SJCRH30 (cell line): ENCODE data around the gene PRKX. TPM values are rescaled to one million over a fixed set of nuclear protein-coding genes. Genes with fewer than 3 reads are reported as not detected.
"Not testable (repeated sequence)": the region's sequence is repeated elsewhere in the genome, so short reads cannot be mapped to it uniquely, and the experiment has no call there.

Experiments
- DNase-seq, 2 experiments: peaks; one replicate each; pipeline ENCODE4 v3.0.0-alpha.2; 2015 to 2020
- H3K27ac ChIP-seq: fragments of 250-450 bp; sonication (Bioruptor Pico); 2 replicates; pipeline ENCODE4 v1.5.1; 2020; ENCODE audit warnings: mild to moderate bottlenecking, moderate library complexity
- H3K27me3 ChIP-seq: fragments of 250-450 bp; sonication (Bioruptor Pico); 2 replicates; pipeline ENCODE4 v1.5.1; 2020; ENCODE audit warnings: mild to moderate bottlenecking, moderate library complexity
- H3K36me3 ChIP-seq: fragments of 250-450 bp; sonication (Bioruptor Pico); 2 replicates; pipeline ENCODE4 v1.5.1; 2020; ENCODE audit warnings: mild to moderate bottlenecking, moderate library complexity
- H3K4me1 ChIP-seq: fragments of 250-450 bp; sonication (Bioruptor Pico); 2 replicates; pipeline ENCODE4 v1.5.1; 2020; ENCODE audit warnings: mild to moderate bottlenecking, moderate library complexity
- H3K4me3 ChIP-seq: fragments of 250-450 bp; sonication (Bioruptor Pico); 2 replicates; pipeline ENCODE4 v1.5.1; 2020; ENCODE audit warnings: mild to moderate bottlenecking, moderate library complexity
- H3K9me3 ChIP-seq: fragments of 250-450 bp; sonication (Bioruptor Pico); replicated peaks from 2 replicates; pipeline ENCODE4 v1.5.1; 2020; ENCODE audit warnings: mild to moderate bottlenecking, moderate library complexity
- total RNA-seq: library from RNA; depleted of rRNA; stranded (reverse); fragments of >200 nt; shearing (Covaris generic); gene quantifications from 2 replicates; pipeline ENCODE4 v1.2.3, GENCODE V29; 2014

The PRKX gene
- total RNA-seq, 1 experiment from 2014 or later, result 57.4 TPM

DNA sequence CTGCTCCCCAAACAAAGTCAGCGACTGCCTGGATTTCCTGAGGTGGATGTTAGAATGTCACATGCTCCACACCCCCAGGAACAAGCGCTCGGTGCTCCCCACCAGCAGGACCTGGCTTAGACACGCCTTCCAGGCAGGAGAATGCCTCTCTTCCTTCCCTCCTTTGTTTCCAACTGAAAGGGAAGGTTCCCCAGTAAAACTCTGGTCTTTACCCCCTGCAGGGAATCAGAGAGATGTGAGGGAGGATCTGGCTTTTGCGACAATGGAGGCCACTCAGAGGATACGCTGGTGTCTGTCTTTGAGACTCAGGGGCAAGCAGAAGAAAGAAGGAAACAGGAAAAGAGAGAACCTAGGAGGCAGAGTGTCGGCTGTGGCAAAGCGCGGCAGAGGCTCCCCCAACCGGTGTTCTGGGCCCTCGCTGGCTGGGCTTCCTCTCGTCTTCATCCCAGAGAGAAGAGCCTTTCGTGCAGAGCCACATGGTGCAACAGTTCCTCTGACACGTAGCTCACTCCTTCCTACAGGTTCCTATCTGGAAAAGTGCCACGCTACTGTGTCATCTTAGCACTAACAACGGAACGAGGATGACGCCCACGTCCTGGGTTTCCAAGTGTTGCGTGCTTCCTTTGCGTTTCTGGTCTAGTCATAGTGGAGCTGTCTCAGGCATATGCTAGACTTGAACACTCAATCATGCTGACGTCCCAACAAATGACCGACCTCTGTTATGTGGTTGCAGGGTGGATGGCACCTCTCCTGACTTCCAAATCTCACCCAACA, 73.4 kb downstream of the PRKX start:
- not testable (repeated sequence) for H3K36me3 ChIP-seq, H3K4me3 ChIP-seq, H3K27ac ChIP-seq, H3K9me3 ChIP-seq, H3K27me3 ChIP-seq, DNase-seq, H3K4me1 ChIP-seq

DNA sequence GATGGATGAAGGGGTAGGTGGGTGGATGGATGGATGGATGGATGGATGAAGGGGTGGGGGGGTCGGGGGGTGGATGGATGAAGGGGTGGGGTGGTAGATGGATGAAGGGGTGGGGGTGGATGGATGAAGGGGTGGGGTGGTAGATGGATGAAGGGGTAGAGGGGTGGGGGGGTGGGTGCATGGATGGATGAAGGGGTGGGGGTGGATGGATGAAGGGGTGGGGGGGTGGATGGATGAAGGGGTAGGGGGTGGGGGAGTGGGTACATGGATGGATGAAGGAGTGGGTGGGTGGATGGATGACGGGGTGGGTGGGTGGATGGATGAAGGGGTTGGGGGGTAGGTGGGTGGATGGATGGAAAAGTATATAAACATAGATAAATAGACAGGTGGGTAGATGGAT, 74.2 kb downstream of the PRKX start:
- peaks cover 2% of the 10 kb centered on the region; the same call in 1 of the 2 replicates for H3K36me3 ChIP-seq
- H3K9me3 ChIP-seq, result no peaks in the 10 kb centered on the region
- DNase-seq, result no peak
- H3K4me1 ChIP-seq, result no peaks in the 10 kb centered on the region
- H3K27me3 ChIP-seq, result no peaks in the 10 kb centered on the region
- no peak overlapping the region for H3K4me3 ChIP-seq
- H3K27ac ChIP-seq, result no peak overlapping the region

DNA sequence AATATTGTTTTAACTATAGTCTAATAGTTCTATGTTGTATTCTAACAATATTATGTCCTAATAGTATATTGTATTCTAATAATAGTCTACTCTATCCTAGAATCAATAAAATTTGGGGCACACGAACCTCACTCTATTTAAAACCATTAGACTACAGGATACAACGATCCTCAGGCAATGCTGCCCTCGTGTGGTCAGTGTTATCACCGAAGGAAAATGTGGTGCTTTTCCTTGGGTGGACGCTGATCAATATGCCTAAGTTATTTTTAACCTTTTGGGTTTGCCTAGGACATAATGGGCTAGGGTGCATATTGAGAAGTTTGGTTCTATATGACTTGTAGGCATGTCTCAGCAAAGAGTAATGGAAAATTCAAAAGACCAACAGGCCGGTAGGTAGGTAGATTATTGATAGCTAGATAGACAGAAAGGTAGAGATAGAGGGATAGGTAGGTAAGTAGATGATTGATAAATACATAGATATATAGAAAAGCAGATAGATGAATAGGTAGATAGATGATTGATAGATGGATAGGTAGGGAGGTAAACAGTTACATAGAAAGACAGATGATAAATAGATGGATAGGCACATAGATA, 75.1 kb downstream of the PRKX start:
- no peaks in the 10 kb centered on the region for H3K9me3 ChIP-seq
- H3K27me3 ChIP-seq, result no peaks in the 10 kb centered on the region
- H3K4me1 ChIP-seq, result no peaks in the 10 kb centered on the region
- H3K4me3 ChIP-seq, result no peak overlapping the region
- DNase-seq, result peak; percentile 29 to 80
- peaks cover 2% of the 10 kb centered on the region; the same call in 1 of the 2 replicates for H3K36me3 ChIP-seq
- H3K27ac ChIP-seq, result no peak overlapping the region

DNA sequence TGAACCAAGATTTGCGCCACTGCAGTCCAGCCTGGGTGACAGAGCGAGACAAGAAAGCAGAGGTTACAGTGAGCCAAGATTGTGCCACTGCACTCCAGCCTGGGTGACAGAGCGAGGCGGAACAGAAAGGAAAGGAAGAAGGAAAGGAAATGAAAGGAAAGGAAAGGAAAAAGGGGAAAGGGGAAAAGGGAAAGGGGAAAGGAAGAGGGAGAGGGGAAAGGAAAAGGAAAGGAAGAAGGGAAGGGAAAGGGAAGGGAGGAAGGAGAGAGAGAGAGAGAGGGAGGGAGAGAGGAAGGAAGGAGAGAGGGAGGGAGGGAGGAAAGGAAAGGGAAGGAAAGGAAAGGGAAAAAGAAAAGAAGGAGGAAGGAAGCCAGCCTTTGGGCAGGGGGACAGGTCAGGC, 76.6 kb downstream of the PRKX start:
- no peak for DNase-seq
- H3K36me3 ChIP-seq, result no peaks in the 10 kb centered on the region; the same call in 1 of the 2 replicates
- H3K27me3 ChIP-seq, result no peaks in the 10 kb centered on the region
- H3K4me1 ChIP-seq, result no peaks in the 10 kb centered on the region
- no peak overlapping the region for H3K4me3 ChIP-seq
- no peaks in the 10 kb centered on the region for H3K9me3 ChIP-seq
- no peak overlapping the region for H3K27ac ChIP-seq

DNA sequence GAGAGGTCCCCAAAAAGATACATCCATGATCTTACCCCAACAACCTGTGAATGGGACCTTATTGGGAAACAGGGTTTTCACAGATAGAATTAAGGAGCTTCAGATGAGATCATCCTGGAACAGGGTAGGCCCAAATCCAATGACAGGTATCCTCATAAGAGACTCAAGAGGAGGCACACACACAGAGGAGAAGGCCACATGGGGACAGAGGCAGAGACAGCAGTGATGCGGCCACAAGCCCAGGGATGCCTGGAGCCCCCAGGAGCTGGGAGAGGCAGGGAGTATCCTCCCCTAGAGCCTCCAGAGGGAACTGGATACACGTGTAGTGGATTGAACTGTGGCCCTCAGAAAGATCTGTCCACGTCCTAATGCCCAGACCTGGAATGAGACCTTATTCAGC, 82.3 kb downstream of the PRKX start:
- Histone ChIP-seq H3K4me3 (no peak overlapping the region), H3K9me3 (no peaks in the 10 kb centered on the region), H3K27me3 (no peaks in the 10 kb centered on the region), H3K36me3 (peaks cover 17% of the 10 kb centered on the region), H3K4me1 (no peaks in the 10 kb centered on the region), H3K27ac (no peak overlapping the region)
- no peak for DNase-seq

DNA sequence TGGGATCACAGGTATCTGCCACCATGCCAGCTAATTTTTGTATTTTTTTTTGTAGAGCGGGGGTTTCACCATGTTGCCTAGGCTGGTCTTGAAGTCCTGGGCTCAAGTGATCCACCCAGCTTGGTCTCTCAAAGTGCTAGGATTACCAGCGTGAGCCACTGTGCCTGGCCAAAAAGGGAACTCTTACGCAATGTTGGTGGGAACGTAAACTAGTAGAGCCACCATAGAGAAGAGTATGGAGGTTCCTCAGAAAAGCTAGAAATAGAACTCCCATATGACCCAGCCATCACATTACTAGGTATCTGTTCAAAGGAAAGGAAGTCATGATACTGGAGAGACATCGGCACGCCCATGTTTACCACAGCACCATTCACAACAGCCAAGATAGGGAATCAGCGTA, 85.9 kb downstream of the PRKX start:
- Histone ChIP-seq H3K4me3 (no peak overlapping the region), H3K27ac (no peak overlapping the region), H3K27me3 (no peaks in the 10 kb centered on the region), H3K9me3 (no peaks in the 10 kb centered on the region), H3K36me3 (peaks cover 24% of the 10 kb centered on the region), H3K4me1 (no peaks in the 10 kb centered on the region)
- DNase-seq, result no peak

DNA sequence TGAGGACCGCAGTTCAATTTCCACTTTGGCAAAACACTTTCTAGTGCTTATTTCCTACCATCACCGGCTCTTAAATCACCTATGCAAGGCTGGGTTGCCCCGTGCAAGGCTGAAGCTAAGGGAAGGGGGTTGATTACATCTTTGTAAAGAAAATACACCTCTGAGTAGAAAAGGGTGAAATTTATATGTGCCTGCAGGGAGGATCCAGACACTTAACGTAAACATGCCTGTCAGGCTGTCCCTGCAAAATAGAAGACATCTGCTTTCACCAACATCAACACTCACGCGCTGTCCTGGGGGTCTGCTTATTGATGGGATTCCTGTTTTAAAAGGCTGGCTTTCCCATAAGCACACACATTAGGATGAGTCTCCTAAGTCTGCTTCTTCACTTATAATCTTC, 92.0 kb downstream of the PRKX start:
- Histone ChIP-seq H3K4me3 (no peak overlapping the region), H3K27ac (no peak overlapping the region), H3K9me3 (no peaks in the 10 kb centered on the region), H3K27me3 (no peaks in the 10 kb centered on the region), H3K36me3 (peaks cover 24% of the 10 kb centered on the region), H3K4me1 (no peaks in the 10 kb centered on the region)
- DNase-seq, result no peak

DNA sequence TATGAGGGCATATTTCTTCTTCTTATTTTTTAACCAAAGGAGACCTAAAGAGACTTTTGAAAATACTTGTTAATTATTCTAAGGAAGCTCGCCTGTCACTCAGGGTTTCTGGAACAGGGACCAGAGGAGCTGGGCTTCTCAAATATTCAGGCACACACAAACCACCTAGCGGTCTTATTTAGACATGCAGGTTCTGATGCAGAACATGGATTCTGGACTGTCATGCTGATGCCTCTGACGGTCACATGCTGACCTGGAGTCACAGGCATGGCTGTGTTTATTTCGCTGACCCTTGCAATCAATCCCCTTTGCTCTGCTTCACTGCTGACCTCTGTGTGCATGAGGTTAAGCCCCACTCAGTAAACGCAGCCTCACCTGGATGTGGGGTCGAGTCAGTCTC, 101.7 kb downstream of the PRKX start:
- not testable (repeated sequence) for H3K4me1 ChIP-seq, H3K27ac ChIP-seq, H3K9me3 ChIP-seq, H3K27me3 ChIP-seq, DNase-seq, H3K4me3 ChIP-seq
- H3K36me3 ChIP-seq, result peaks cover 39% of the 10 kb centered on the region

DNA sequence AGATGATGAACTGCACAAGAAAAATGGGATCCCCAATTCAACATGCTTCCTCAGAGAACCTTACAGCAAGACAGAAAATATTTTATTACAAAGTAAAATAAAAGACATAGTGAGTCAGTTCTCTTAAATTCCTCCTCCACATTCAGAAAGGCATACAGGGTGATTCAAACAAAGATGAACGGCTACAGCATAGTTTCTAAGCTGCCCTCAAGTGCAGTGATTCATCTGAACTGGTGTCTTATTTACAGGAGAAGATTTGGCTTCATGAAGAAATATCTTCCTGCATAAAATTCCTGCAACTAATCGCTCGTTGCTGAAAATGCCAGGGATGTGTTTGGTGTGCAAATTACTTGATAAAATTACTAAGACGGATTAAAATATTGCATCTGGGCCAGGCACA, 103.6 kb downstream of the PRKX start:
- Histone ChIP-seq H3K27me3 (no peaks in the 10 kb centered on the region), H3K27ac (no peak overlapping the region), H3K36me3 (peaks cover 33% of the 10 kb centered on the region), H3K4me1 (no peaks in the 10 kb centered on the region), H3K4me3 (no peak overlapping the region), H3K9me3 (no peaks in the 10 kb centered on the region)
- DNase-seq, result no peak

DNA sequence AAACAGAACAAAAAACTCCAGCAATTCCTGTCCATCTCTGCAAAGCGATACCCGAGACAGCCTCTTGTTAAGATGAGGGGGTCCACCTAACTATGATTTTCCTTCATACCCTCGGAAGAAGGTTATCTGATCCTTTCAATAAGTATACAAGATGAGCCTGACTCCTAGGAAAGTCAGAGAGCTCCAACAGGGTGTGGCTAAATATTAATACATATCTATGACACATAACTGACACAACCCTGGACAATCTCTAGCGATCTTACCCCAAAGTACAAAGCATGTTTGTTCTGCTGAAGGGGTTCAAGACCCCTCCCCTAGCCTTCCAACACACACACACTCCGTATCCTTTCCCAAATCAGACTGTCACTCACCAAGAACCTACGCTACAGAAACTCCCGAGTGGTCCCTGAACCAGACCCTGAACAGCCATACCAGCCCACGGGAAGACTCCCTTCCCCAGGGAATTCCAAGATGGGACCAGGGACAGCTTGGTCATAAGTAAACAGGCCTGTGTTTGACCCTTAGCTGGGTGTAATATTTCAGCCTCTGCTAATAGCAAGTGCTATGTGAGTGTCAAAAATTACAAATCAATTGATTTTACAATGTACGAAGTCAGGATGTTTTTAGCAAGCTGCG, 110.3 kb downstream of the PRKX start:
- Histone ChIP-seq H3K36me3 (0 out of 2 replicates have a peak, but pooled peaks cover 3% of the 10 kb centered on the region), H3K4me3 (no peak overlapping the region), H3K4me1 (peaks cover 12% of the 10 kb centered on the region), H3K27ac (no peak overlapping the region), H3K27me3 (no peaks in the 10 kb centered on the region), H3K9me3 (no peaks in the 10 kb centered on the region)
- DNase-seq, result no peak

DNA sequence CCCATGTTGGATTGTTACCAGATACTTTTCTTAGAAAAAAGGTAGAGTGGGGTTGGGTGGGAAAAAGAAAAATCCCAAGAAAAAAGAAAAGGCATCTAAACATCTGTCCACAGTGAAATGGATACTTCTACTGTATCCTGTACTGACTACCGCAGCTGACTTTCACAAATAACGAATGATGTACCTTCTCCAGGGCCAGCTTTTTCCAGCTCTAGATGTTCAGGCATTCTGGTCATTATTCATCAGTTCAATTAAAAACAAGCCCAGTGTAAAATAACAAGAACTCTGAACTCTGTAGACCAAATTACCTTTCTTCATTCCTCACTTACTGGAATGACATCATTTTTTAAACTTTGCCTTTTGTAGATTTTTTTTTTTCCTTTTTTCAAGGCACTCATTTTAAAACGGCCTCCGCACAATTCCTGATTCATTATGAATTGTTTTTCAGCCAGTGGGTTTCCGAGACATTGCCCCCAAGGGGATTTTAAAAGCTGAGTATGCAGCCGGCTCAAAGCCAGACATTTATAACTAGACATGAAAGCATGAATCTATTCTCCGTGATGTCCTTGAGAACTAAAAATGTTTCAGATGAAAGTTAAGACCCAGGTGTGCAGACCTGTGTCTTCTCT, 113.5 kb downstream of the PRKX start:
- peak overlapping the region; percentile 5; the same call in 1 of the 2 replicates for H3K4me3 ChIP-seq
- H3K9me3 ChIP-seq, result no peaks in the 10 kb centered on the region; the same call in 1 of the 2 replicates
- 0 out of 2 replicates have a peak, but pooled peaks cover 3% of the 10 kb centered on the region for H3K36me3 ChIP-seq
- DNase-seq, result peak in 1 of 2 experiments; percentile 56
- peaks cover 12% of the 10 kb centered on the region for H3K4me1 ChIP-seq
- peak overlapping the region; percentile 43 for H3K27ac ChIP-seq
- H3K27me3 ChIP-seq, result no peaks in the 10 kb centered on the region

DNA sequence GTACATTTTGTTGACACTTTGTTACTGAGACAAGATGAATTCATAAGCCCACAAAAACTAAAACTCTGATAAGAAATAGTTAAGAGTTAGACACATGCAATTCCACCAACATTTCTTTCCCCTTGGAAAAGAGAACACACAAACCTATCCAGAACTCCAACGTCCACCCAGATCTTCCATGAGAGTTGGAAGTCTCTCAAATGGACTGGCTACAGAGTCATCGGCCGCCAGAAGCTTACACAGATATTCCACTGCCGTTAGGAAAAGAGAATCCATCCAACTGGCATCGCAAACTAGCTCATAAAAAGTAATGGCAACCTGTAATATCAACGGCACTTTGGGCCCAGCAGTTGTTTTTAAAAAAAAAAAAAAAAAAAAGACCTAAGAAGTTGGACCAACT, 114.7 kb downstream of the PRKX start:
- peaks cover 12% of the 10 kb centered on the region for H3K4me1 ChIP-seq
- 0 out of 2 replicates have a peak, but pooled peaks cover 3% of the 10 kb centered on the region for H3K36me3 ChIP-seq
- H3K4me3 ChIP-seq, result no peak overlapping the region
- H3K9me3 ChIP-seq, result no peaks in the 10 kb centered on the region; the same call in 1 of the 2 replicates
- H3K27ac ChIP-seq, result no peak overlapping the region
- no peaks in the 10 kb centered on the region for H3K27me3 ChIP-seq
- DNase-seq, result no peak

DNA sequence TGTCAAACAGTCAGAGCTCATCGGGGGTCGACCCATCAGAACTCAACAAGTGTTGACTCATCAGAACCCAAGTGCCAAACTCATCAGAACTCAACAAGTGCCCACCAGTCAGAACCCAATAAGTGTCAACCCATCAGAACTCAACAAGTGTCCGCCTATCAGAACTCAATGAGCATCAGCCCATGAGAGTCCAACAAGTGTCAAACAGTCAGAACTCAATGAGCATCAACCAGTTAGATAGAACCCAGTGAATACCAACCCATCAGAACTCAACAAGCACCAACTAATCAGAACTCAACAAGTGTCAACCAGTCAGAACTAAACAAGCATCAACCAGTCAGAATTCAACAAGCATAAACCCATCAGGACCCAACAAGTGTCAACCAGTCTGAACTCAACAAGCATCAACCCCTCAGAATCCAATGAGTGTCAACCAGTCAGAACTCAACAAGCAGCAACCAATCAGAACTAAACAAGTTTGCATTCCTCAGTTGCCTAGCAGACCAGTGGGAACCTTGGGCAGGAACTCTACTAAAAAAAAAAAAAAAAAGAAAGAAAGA, 115.3 kb downstream of the PRKX start:
- H3K4me3 ChIP-seq, result no peak overlapping the region
- no peak for DNase-seq
- peaks cover 12% of the 10 kb centered on the region for H3K4me1 ChIP-seq
- H3K27ac ChIP-seq, result no peak overlapping the region
- H3K9me3 ChIP-seq, result no peaks in the 10 kb centered on the region; the same call in 1 of the 2 replicates
- no peaks in the 10 kb centered on the region for H3K27me3 ChIP-seq
- 0 out of 2 replicates have a peak, but pooled peaks cover 3% of the 10 kb centered on the region for H3K36me3 ChIP-seq

DNA sequence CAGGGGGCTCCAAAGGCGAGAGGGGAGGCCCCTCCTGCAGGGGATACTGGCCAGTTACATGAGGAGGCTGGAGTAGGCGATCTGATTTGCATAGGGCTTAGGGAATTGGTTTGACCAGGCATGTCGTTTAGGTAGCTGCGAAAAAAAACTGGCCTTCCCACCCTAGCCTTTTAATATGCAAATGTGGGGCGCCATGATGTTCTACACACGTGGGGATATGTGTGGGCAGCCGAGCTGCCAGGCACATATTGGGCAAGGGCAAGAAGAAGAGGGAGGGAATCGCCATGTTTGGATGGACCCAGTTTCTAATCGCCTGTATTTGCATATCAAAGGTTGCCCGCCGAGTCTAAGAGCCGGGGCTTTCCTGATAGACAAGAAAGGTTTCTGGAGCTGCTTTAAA, 121.3 kb downstream of the PRKX start:
- H3K36me3 ChIP-seq, result no peaks in the 10 kb centered on the region
- DNase-seq, result no peak
- H3K4me3 ChIP-seq, result no peak overlapping the region
- no peak overlapping the region for H3K27ac ChIP-seq
- H3K27me3 ChIP-seq, result no peaks in the 10 kb centered on the region
- no peaks in the 10 kb centered on the region for H3K4me1 ChIP-seq
- H3K9me3 ChIP-seq, result no peaks in the 10 kb centered on the region; the same call in 1 of the 2 replicates
